ENCODE results near the gene TAP1. TPM values are rescaled to one million over a fixed set of nuclear protein-coding genes. Genes with fewer than 3 reads are reported as not detected.

Gene TAP1
- total and polyA plus RNA-seq, 2 of the 4 experiments (the other 2 are of a cell fraction) = 20.1 to 27.6 TPM

DNA sequence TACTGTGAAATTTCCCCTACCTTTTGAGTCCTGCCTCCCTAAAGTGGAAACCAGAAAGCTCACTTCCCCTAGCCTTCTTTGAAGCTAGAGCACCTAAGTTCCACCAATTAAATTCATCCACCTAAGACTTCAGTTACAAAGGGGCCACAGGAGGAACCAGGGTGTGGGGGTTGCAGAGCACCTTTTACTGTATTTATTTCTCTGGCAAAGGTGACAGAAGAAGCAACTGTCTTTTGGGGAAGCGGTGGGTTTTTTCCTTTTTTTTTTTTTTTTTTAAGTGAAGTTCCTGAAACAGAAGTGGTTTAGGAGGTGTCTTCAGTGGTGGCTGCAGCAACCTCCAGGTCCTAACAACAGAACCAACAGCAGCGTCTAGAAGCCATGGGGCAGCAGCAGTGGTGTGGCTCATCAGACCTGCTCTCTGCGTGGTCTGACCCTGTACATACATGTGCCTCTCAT is 13.5 kb upstream of the TAP1 start:
- Histone ChIP-seq H2BK5ac (ENCODE audit: low read depth, low read length, poor library complexity, severe bottlenecking) (no peak overlapping the region), H4K5ac (ENCODE audit: low read depth, low read length) (no peak overlapping the region), H3K9ac (ENCODE audit: low read depth, low read length) (no peak overlapping the region), H3K27ac (ENCODE audit: insufficient read depth, low read length) (no peak overlapping the region), H2BK120ac (ENCODE audit: low read depth, low read length) (no peak overlapping the region), H3K9me1 (ENCODE audit: insufficient read depth, low read length) (no peaks in the 10 kb centered on the region), H3K14ac (replicated peaks; ENCODE audit: low read depth, low read length) (no peak overlapping the region), H3K18ac (ENCODE audit: low read depth, low read length) (no peak overlapping the region), H2AK5ac (ENCODE audit: low read depth, low read length) (no peak overlapping the region), H3K23ac (ENCODE audit: low read depth, low read length) (no peak overlapping the region), H3K4me1 (ENCODE audit: control insufficient read depth, insufficient read depth, low read length) (no peaks in the 10 kb centered on the region), H2AK9ac (replicated peaks; ENCODE audit: low read depth, low read length, poor library complexity) (no peak overlapping the region), H2BK20ac (ENCODE audit: low read depth, low read length) (no peak overlapping the region), H2BK15ac (ENCODE audit: low read depth, low read length) (no peak overlapping the region), H4K20me1 (ENCODE audit: insufficient read depth, low read length) (no peaks in the 10 kb centered on the region), H3K4me2 (ENCODE audit: low read depth, low read length) (no peak overlapping the region), H4K91ac (ENCODE audit: insufficient read depth, low read depth, low read length) (no peak overlapping the region), H3K36me3 (ENCODE audit: control insufficient read depth, insufficient read depth, low read length) (no peaks in the 10 kb centered on the region), H3K27me3 (ENCODE audit: control insufficient read depth, insufficient read depth, low read length) (peaks cover 19% of the 10 kb centered on the region), H4K8ac (ENCODE audit: low read depth in 2 of 2, low read length in 2 of 2) (no peak overlapping the region), H3K4ac (ENCODE audit: low read depth, low read length) (no peak overlapping the region), H3K56ac (ENCODE audit: extremely low read depth, insufficient read depth, low read length) (no peak overlapping the region), H3K4me3 (ENCODE audit: insufficient read depth, low read depth, low read length) (no peak overlapping the region), H3K9me3 (ENCODE audit: control insufficient read depth, insufficient read depth, low read length) (no peaks in the 10 kb centered on the region), H3K79me1 (ENCODE audit: low read depth in 1 of 2, low read length in 2 of 2) (no peaks in the 10 kb centered on the region), H2AFZ (replicated peaks; ENCODE audit: low read length, poor library complexity) (no peak overlapping the region)
- intact Hi-C loops (cut with micrococcal nuclease) (loop anchor here (5.0 to 10.0 kb wide), 3 partner anchors 162 to 435 kb away; partner anchors contain the start of gene HLA-DQB1), in situ Hi-C loops (cut with MboI; ENCODE audit: low sequenced_read_pairs) (no loop called here), dilution Hi-C loops (cut with HindIII; ENCODE audit: low sequenced_read_pairs, unreplicated experiment) (no loop called here)
- ATAC-seq (ENCODE audit: low read depth) = no peak
- POLR2A ChIA-PET (ENCODE audit: unreplicated experiment) = interaction anchor here (1.6 kb wide), 1 partner anchor 28 kb away, joined by 5 read pairs; the partner anchor contains the start of gene TAP2
- no CpG with 5 or more reads among the region's 3 CpGs for WGBS, 2 experiments (ENCODE audit: extremely low coverage in 2 of 2, insufficient read length in 1 of 2)
- TF ChIP-seq MXI1 (IDR thresholded peaks at IDR 0.05; ENCODE audit: borderline replicate concordance, low read depth, low read length) = no peak
- no peak for TF ChIP-seq RFX5 (IDR thresholded peaks at IDR 0.05; ENCODE audit: low read depth, low read length)
- no peak for TF ChIP-seq USF2 (IDR thresholded peaks at IDR 0.05; ENCODE audit: low read depth, low read length)
- CTCF ChIA-PET = interaction anchor here (1.7 to 3.0 kb wide), 3 partner anchors 13 to 28 kb away, joined by 8 to 38 read pairs (median 15); partner anchors contain the start of genes PSMB9, TAP1 and TAP2
- no peak for DNase-seq
- no TSS peak for BruUV-seq (replicated peaks)
